ENCODE measurements around the gene PNO1.

The PNO1 gene

GRCh38 chr2:68178954-68179627 lies 21.4 kb downstream of the PNO1 start:
- Histone ChIP-seq H3K79me2 (ENCODE audit: insufficient read depth, low read depth) (no peaks in the 10 kb centered on the region), H2AFZ (ENCODE audit: low read depth) (no peak overlapping the region), H4K20me1 (ENCODE audit: insufficient read depth) (peaks cover 5% of the 10 kb centered on the region; the same call in 1 of the 2 replicates), H3K36me3 (ENCODE audit: insufficient read depth) (peaks cover 15% of the 10 kb centered on the region; the same call in 1 of the 2 replicates), H3K4me1 (ENCODE audit: low read depth, poor library complexity, severe bottlenecking) (peaks cover under 1% of the 10 kb centered on the region), H3K4me2 (no peak overlapping the region), H3K9ac (no peak overlapping the region), H3K27me3 (ENCODE audit: insufficient read depth, low read depth) (no peaks in the 10 kb centered on the region), H3K27ac (no peak overlapping the region), H3K4me3 (IDR thresholded peaks at IDR 0.05; ENCODE audit: insufficient read depth, low read depth, low read length) (no peak overlapping the region)
- TF ChIP-seq CTCF (conservative IDR thresholded peaks at IDR 0.05; ENCODE audit: low read depth, low read length), result no peak

- Histone ChIP-seq H4K20me1 (ENCODE audit: insufficient read depth) (peaks cover 14% of the 10 kb centered on the region; the same call in 1 of the 2 replicates), H3K27ac (no peak overlapping the region), H3K36me3 (ENCODE audit: insufficient read depth) (peaks cover 6% of the 10 kb centered on the region; the same call in 1 of the 2 replicates), H2AFZ (ENCODE audit: low read depth) (no peak overlapping the region), H3K9ac (no peak overlapping the region), H3K79me2 (ENCODE audit: insufficient read depth, low read depth) (peaks cover 9% of the 10 kb centered on the region; the same call in 1 of the 2 replicates), H3K4me1 (ENCODE audit: low read depth, poor library complexity, severe bottlenecking) (peaks cover 5% of the 10 kb centered on the region), H3K4me3 (IDR thresholded peaks at IDR 0.05; ENCODE audit: insufficient read depth, low read depth, low read length) (no peak overlapping the region), H3K27me3 (ENCODE audit: insufficient read depth, low read depth) (no peaks in the 10 kb centered on the region), H3K4me2 (no peak overlapping the region)
- TF ChIP-seq CTCF (conservative IDR thresholded peaks at IDR 0.05; ENCODE audit: low read depth, low read length), result no peak
Observed at GRCh38 chr2:68182902-68183301, 25.2 kb downstream of the PNO1 start.

GRCh38 chr2:68185541-68186164 lies 28.0 kb downstream of the PNO1 start:
- H3K4me1 ChIP-seq (ENCODE audit: low read depth, poor library complexity, severe bottlenecking), result peaks cover 19% of the 10 kb centered on the region
- no peak overlapping the region for H3K27ac ChIP-seq
- peak; percentile 91 for TF ChIP-seq CTCF (conservative IDR thresholded peaks at IDR 0.05; ENCODE audit: low read depth, low read length)
- H3K4me3 ChIP-seq (IDR thresholded peaks at IDR 0.05; ENCODE audit: insufficient read depth, low read depth, low read length), result no peak overlapping the region
- H3K27me3 ChIP-seq (ENCODE audit: insufficient read depth, low read depth), result no peaks in the 10 kb centered on the region
- no peak overlapping the region for H3K9ac ChIP-seq
- H3K36me3 ChIP-seq (ENCODE audit: insufficient read depth), result peaks cover 6% of the 10 kb centered on the region; the same call in 1 of the 2 replicates
- no peak overlapping the region for H2AFZ ChIP-seq (ENCODE audit: low read depth)
- H3K79me2 ChIP-seq (ENCODE audit: insufficient read depth, low read depth), result peaks cover 33% of the 10 kb centered on the region
- no peak overlapping the region for H3K4me2 ChIP-seq
- 0 out of 2 replicates have a peak, but pooled peaks cover 15% of the 10 kb centered on the region for H4K20me1 ChIP-seq (ENCODE audit: insufficient read depth)

GRCh38 chr2:68187329-68187728 lies 29.6 kb downstream of the PNO1 start:
- no peak overlapping the region for H3K9ac ChIP-seq
- H4K20me1 ChIP-seq (ENCODE audit: insufficient read depth), result peaks cover 27% of the 10 kb centered on the region; the same call in 1 of the 2 replicates
- no peak for TF ChIP-seq CTCF (conservative IDR thresholded peaks at IDR 0.05; ENCODE audit: low read depth, low read length)
- H3K36me3 ChIP-seq (ENCODE audit: insufficient read depth), result peaks cover 6% of the 10 kb centered on the region; the same call in 1 of the 2 replicates
- no peak overlapping the region for H3K4me2 ChIP-seq
- peaks cover 26% of the 10 kb centered on the region for H3K4me1 ChIP-seq (ENCODE audit: low read depth, poor library complexity, severe bottlenecking)
- H3K27me3 ChIP-seq (ENCODE audit: insufficient read depth, low read depth), result no peaks in the 10 kb centered on the region
- H2AFZ ChIP-seq (ENCODE audit: low read depth), result no peak overlapping the region
- H3K4me3 ChIP-seq (IDR thresholded peaks at IDR 0.05; ENCODE audit: insufficient read depth, low read depth, low read length), result no peak overlapping the region
- H3K79me2 ChIP-seq (ENCODE audit: insufficient read depth, low read depth), result peaks cover 49% of the 10 kb centered on the region
- H3K27ac ChIP-seq, result no peak overlapping the region
